Measurements from ENCODE around the gene ZNF362.

DNA sequence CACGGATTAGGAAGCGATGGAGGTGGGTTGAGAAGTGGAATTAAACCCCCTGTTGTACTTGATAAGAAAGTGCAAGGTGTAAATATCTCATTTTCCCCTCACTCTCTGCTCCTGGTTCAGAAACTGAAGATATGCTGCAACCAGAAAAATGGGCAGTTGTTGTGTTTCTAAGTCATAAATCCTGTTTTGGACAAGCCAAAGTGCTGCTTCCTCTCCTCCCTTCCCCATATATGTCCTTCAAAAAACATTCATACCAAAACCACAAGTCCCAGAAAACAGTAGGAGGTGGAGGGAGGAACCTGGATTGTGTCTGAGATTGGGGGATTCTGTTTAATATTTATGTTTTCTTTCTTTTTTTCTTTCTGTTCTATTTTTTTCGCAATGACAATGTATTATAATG is 13.6 kb upstream of the ZNF362 start:
- TF ChIP-seq POLR2AphosphoS5 (IDR thresholded peaks at IDR 0.05) (no peak), EP300 (IDR thresholded peaks at IDR 0.05) (no peak)
- TF ChIP-seq, protein P1, sequence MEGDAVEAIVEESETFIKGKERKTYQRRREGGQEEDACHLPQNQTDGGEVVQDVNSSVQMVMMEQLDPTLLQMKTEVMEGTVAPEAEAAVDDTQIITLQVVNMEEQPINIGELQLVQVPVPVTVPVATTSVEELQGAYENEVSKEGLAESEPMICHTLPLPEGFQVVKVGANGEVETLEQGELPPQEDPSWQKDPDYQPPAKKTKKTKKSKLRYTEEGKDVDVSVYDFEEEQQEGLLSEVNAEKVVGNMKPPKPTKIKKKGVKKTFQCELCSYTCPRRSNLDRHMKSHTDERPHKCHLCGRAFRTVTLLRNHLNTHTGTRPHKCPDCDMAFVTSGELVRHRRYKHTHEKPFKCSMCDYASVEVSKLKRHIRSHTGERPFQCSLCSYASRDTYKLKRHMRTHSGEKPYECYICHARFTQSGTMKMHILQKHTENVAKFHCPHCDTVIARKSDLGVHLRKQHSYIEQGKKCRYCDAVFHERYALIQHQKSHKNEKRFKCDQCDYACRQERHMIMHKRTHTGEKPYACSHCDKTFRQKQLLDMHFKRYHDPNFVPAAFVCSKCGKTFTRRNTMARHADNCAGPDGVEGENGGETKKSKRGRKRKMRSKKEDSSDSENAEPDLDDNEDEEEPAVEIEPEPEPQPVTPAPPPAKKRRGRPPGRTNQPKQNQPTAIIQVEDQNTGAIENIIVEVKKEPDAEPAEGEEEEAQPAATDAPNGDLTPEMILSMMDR (IDR thresholded peaks at IDR 0.05), result no peak

All from stomach (tissue), 4 donors.